GM12892 (cell line): Measurements from ENCODE around the gene PPP2R2C.

Source experiments
- POLR2A ChIP-seq: IDR thresholded peaks from 2 replicates; pipeline ENCODE4 v1.6.1; 2011; ENCODE audit warnings: low read depth, low read length, control low read depth
- POLR2AphosphoS5 ChIP-seq: IDR thresholded peaks from 2 replicates; pipeline ENCODE4 v1.6.1; 2011; ENCODE audit warnings: low read depth, low read length, control low read depth
- TAF1 ChIP-seq: IDR thresholded peaks from 2 replicates; pipeline ENCODE4 v1.6.1; 2011; ENCODE audit warnings: low read depth, mild to moderate bottlenecking, control low read depth, low read length, borderline replicate concordance

GRCh38 chr4:6402566-6403399 is 69.6 kb downstream of the PPP2R2C start:
- TF ChIP-seq POLR2A (no peak), POLR2AphosphoS5 (no peak), TAF1 (no peak)
